Measurements from ENCODE around the gene SLC9A7. TPM values are rescaled to one million over a fixed set of nuclear protein-coding genes. Genes with fewer than 3 reads are reported as not detected.
A peak's percentile ranks its signal among the peaks of the same experiment; 100 is the strongest.

Gene SLC9A7
- total and polyA plus RNA-seq, 2 donors (not counting 3 experiments of a cell fraction or from before 2014, with no cell fraction given): 4.6 to 7.5 TPM

DNA sequence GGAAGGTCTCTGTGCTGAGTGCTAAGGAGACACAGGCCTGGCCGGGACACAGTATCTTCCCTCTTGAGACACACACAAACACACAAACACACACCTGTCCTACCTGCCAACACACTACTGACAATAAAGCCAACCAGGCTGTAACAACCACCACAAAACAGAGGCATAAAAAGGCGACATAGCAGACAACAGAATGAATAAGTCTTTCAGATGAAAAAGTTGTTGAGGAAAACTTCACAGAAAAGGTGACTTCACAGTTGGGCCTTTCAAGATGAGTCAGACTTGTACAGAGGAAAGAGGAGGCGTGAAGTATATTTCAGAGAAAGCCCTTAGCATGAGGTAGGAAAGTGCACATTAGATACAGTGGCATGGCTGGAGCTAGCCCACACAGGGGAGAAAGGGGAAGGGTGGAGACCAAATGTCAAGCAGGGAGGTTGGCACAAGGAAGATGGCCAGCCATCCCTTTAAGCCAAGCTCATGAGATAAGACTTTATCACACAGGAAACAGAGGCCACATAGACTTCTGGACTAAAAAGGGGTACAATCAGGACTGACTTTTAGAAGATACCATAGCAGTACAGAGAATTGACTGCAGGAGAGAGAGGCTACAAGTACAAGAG, 54.0 kb downstream of the SLC9A7 start:
- Histone ChIP-seq H3K4me1 (ENCODE audit: control insufficient read depth, extremely low read depth, insufficient read depth, low read length) (peaks cover 4% of the 10 kb centered on the region), H3K4me2 (ENCODE audit: insufficient read depth, low read length) (no peak overlapping the region), H3K4me3 (replicated peaks in 1 of 3; ENCODE audit: insufficient read depth in 1 of 3, low read depth in 1 of 3, low read length in 3 of 3) (no peak overlapping the region), H3K9ac (replicated peaks; ENCODE audit: extremely low read depth, insufficient read depth, low read length) (no peak overlapping the region), H3K36me3 (ENCODE audit: control insufficient read depth in 2 of 2, extremely low read depth in 1 of 2, insufficient read depth in 2 of 2, low read length in 2 of 2) (no peaks in the 10 kb centered on the region), H3K9me1 (replicated peaks; ENCODE audit: control insufficient read depth, extremely low read depth, insufficient read depth, low read length) (no peaks in the 10 kb centered on the region), H3K79me2 (ENCODE audit: control insufficient read depth, insufficient read depth, low read length) (no peaks in the 10 kb centered on the region), H2AFZ (ENCODE audit: low read depth, low read length) (no peak overlapping the region), H3K27me3 (ENCODE audit: control insufficient read depth in 2 of 2, insufficient read depth in 2 of 2, low read length in 2 of 2) (no peaks in the 10 kb centered on the region), H3K9me3 (replicated peaks; ENCODE audit: control insufficient read depth, insufficient read depth, low read length) (no peaks in the 10 kb centered on the region), H3K27ac (ENCODE audit: insufficient read depth, low read depth, low read length) (no peak overlapping the region), H4K20me1 (replicated peaks; ENCODE audit: control insufficient read depth, extremely low read depth, insufficient read depth, low read length) (no peaks in the 10 kb centered on the region)
- TF ChIP-seq EZH2 (IDR thresholded peaks at IDR 0.05; ENCODE audit: borderline replicate concordance, low read depth, low read length, severe bottlenecking) (no peak), FOS (IDR thresholded peaks at IDR 0.05; ENCODE audit: borderline replicate concordance, insufficient read depth, low read length) (peak; percentile 20)
- dilution Hi-C loops (cut with MboI; ENCODE audit: extremely low pct_ligation_motif_present, low sequenced_read_pairs): no loop called here
- FAIRE-seq: peak; percentile 76
- BruUV-seq (replicated peaks): no TSS peak
- ChIA-PET POLR2A (interaction anchor here (0.6 kb wide), 1 partner anchor 316 kb away, joined by 3 read pairs; no protein-coding TSS in a partner anchor), CTCF (interaction anchor here (0.7 to 1.8 kb wide), 2 partner anchors 150 to 388 kb away, joined by 3 to 4 read pairs; no protein-coding TSS in a partner anchor)
- DNase-seq (ENCODE audit: low read depth, low spot score): peak; percentile 39
- intact Hi-C loops (cut with micrococcal nuclease): no loop called here

DNA sequence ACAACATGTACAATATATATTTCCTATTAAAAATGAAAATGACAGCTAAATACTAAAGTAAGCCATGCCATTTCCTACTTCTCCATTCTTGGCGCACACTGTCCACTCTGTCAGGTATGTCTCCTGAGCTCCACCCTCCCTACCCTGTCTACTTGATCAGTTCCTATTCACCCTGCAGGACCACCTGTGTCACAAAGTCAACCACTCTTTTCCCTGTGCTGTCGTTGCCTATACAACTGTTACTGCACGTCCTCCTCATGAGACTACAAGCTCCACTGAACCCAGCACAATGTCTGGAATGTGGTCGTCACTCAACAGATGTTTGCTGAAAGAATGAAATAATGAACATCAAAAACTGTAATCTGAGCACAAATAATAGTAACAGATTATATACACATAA, 54.9 kb downstream of the SLC9A7 start:
- H3K27me3 ChIP-seq (ENCODE audit: control insufficient read depth in 2 of 2, insufficient read depth in 2 of 2, low read length in 2 of 2): no peaks in the 10 kb centered on the region
- no TSS peak for BruUV-seq (replicated peaks)
- no peak for FAIRE-seq
- no peak overlapping the region for H3K27ac ChIP-seq (ENCODE audit: insufficient read depth, low read depth, low read length)
- no peaks in the 10 kb centered on the region for H4K20me1 ChIP-seq (replicated peaks; ENCODE audit: control insufficient read depth, extremely low read depth, insufficient read depth, low read length)
- H3K4me2 ChIP-seq (ENCODE audit: insufficient read depth, low read length): no peak overlapping the region
- no peak overlapping the region for H3K9ac ChIP-seq (replicated peaks; ENCODE audit: extremely low read depth, insufficient read depth, low read length)
- H3K9me3 ChIP-seq (replicated peaks; ENCODE audit: control insufficient read depth, insufficient read depth, low read length): no peaks in the 10 kb centered on the region
- ChIA-PET CTCF (interaction anchor here (1.8 kb wide), 1 partner anchor 149 kb away, joined by 4 read pairs; no protein-coding TSS in a partner anchor), POLR2A (no interaction called here)
- intact Hi-C loops (cut with micrococcal nuclease): no loop called here
- no peak for DNase-seq (ENCODE audit: low read depth, low spot score)
- no peak overlapping the region for H3K4me3 ChIP-seq (replicated peaks in 1 of 3; ENCODE audit: insufficient read depth in 1 of 3, low read depth in 1 of 3, low read length in 3 of 3)
- no peak overlapping the region for H2AFZ ChIP-seq (ENCODE audit: low read depth, low read length)
- H3K9me1 ChIP-seq (replicated peaks; ENCODE audit: control insufficient read depth, extremely low read depth, insufficient read depth, low read length): no peaks in the 10 kb centered on the region
- no peaks in the 10 kb centered on the region for H3K79me2 ChIP-seq (ENCODE audit: control insufficient read depth, insufficient read depth, low read length)
- TF ChIP-seq POLR2A (IDR thresholded peaks at IDR 0.05; ENCODE audit: low read depth, low read length) (no peak), POLR2AphosphoS5 (IDR thresholded peaks at IDR 0.05; ENCODE audit: insufficient read depth, low read depth, low read length) (no peak), FOS (IDR thresholded peaks at IDR 0.05; ENCODE audit: borderline replicate concordance, insufficient read depth, low read length) (no peak), EZH2 (IDR thresholded peaks at IDR 0.05; ENCODE audit: borderline replicate concordance, low read depth, low read length, severe bottlenecking) (no peak), GATA2 (IDR thresholded peaks at IDR 0.05; ENCODE audit: insufficient read depth, insufficient read length, low read depth, low read length) (no peak), JUN (IDR thresholded peaks at IDR 0.05; ENCODE audit: borderline replicate concordance, insufficient read depth, insufficient read length, low read depth) (no peak), MYC (IDR thresholded peaks at IDR 0.05; ENCODE audit: low read depth, low read length) (no peak)
- TF ChIP-seq, protein P1, sequence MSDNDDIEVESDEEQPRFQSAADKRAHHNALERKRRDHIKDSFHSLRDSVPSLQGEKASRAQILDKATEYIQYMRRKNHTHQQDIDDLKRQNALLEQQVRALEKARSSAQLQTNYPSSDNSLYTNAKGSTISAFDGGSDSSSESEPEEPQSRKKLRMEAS (IDR thresholded peaks at IDR 0.05; ENCODE audit: insufficient read depth, insufficient read length): no peak
- TF ChIP-seq, protein P2, sequence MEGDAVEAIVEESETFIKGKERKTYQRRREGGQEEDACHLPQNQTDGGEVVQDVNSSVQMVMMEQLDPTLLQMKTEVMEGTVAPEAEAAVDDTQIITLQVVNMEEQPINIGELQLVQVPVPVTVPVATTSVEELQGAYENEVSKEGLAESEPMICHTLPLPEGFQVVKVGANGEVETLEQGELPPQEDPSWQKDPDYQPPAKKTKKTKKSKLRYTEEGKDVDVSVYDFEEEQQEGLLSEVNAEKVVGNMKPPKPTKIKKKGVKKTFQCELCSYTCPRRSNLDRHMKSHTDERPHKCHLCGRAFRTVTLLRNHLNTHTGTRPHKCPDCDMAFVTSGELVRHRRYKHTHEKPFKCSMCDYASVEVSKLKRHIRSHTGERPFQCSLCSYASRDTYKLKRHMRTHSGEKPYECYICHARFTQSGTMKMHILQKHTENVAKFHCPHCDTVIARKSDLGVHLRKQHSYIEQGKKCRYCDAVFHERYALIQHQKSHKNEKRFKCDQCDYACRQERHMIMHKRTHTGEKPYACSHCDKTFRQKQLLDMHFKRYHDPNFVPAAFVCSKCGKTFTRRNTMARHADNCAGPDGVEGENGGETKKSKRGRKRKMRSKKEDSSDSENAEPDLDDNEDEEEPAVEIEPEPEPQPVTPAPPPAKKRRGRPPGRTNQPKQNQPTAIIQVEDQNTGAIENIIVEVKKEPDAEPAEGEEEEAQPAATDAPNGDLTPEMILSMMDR (IDR thresholded peaks at IDR 0.05; ENCODE audit: extremely low read depth in 1 of 2, insufficient read depth in 1 of 2, low read depth in 1 of 2, low read length in 2 of 2): no peak
- no peaks in the 10 kb centered on the region for H3K36me3 ChIP-seq (ENCODE audit: control insufficient read depth in 2 of 2, extremely low read depth in 1 of 2, insufficient read depth in 2 of 2, low read length in 2 of 2)
- peaks cover 4% of the 10 kb centered on the region for H3K4me1 ChIP-seq (ENCODE audit: control insufficient read depth, extremely low read depth, insufficient read depth, low read length)
- dilution Hi-C loops (cut with MboI; ENCODE audit: extremely low pct_ligation_motif_present, low sequenced_read_pairs): no loop called here
